A673 (cell line): Measurements from ENCODE around the gene APLNR. TPM values are rescaled to one million over a fixed set of nuclear protein-coding genes. Genes with fewer than 3 reads are reported as not detected.

Experiments
- BruUV-seq: library from RNA; stranded (reverse); fragments of 400-500 nt; replicated peaks from 2 replicates; lab custom pipeline; 2021; lab: Mats Ljungman, UMichigan
- CTCF ChIA-PET: fragments of 300-600 bp; sonication (Branson Sonifier 250); formaldehyde crosslinking; loops from one replicate; lab custom pipeline; 2022; ENCODE audit warnings: antibody characterized with exemption; lab: Charles Lee
- POLR2A ChIA-PET: fragments of 300-600 bp; sonication (Branson Sonifier 250); formaldehyde crosslinking; loops from one replicate; lab custom pipeline; 2022; ENCODE audit warnings: antibody characterized with exemption; ENCODE audit not compliant: low non-redundant PET; lab: Charles Lee
- DNase-seq: peaks from one replicate; pipeline ENCODE4 v3.0.0-alpha.2; 2015; ENCODE audit warnings: low spot score
- H3K27ac ChIP-seq: fragments of 200-600 bp; sonication (generic); 2 replicates; pipeline ENCODE4 v1.5.1; 2016; ENCODE audit warnings: mixed run types, low read depth, mild to moderate bottlenecking, mixed read lengths, antibody characterized with exemption, low read length; ENCODE audit not compliant: poor library complexity, severe bottlenecking
- H3K27me3 ChIP-seq: fragments of 200-600 bp; sonication (generic); replicated peaks from 2 replicates; pipeline ENCODE4 v1.6.1; 2017; ENCODE audit warnings: mixed run types, low read depth, mild to moderate bottlenecking, mixed read lengths, antibody characterized with exemption, low read length; ENCODE audit not compliant: insufficient read depth, poor library complexity
- H3K36me3 ChIP-seq: fragments of 200-600 bp; sonication (generic); 2 replicates; pipeline ENCODE4 v1.6.1; 2016; ENCODE audit warnings: mixed run types, mild to moderate bottlenecking, mixed read lengths, antibody characterized with exemption, low read length; ENCODE audit not compliant: insufficient read depth, poor library complexity, severe bottlenecking
- H3K4me1 ChIP-seq: fragments of 200-600 bp; sonication (generic); 2 replicates; pipeline ENCODE4 v1.6.1; 2017; ENCODE audit warnings: mixed run types, mild to moderate bottlenecking, mixed read lengths, antibody characterized with exemption, low read length; ENCODE audit not compliant: insufficient read depth, poor library complexity, severe bottlenecking
- H3K4me3 ChIP-seq: fragments of 200-600 bp; sonication (generic); 2 replicates; pipeline ENCODE4 v1.5.1; 2016; ENCODE audit warnings: low read depth, mixed run types, mild to moderate bottlenecking, mixed read lengths, low read length; ENCODE audit not compliant: poor library complexity, severe bottlenecking
- H3K9me3 ChIP-seq: fragments of 200-600 bp; sonication (generic); 2 replicates; pipeline ENCODE4 v1.6.1; 2016; ENCODE audit warnings: mixed run types, low read depth, mild to moderate bottlenecking, mixed read lengths, antibody characterized with exemption, low read length; ENCODE audit not compliant: poor library complexity, severe bottlenecking
- CTCF ChIP-seq: fragments of 300-800, 200-600 bp; sonication (generic); conservative IDR thresholded peaks from 2 replicates; pipeline ENCODE4 v1.5.1; 2017; ENCODE audit warnings: low read depth, mild to moderate bottlenecking, antibody characterized with exemption, low read length, moderate library complexity, mixed read lengths
- EZH2 ChIP-seq: fragments of 200-600 bp; sonication (generic); IDR thresholded peaks from 2 replicates; pipeline ENCODE4 v1.6.1; 2017; ENCODE audit warnings: borderline replicate concordance, low read depth, mild to moderate bottlenecking, mixed read lengths, antibody characterized with exemption, low read length; ENCODE audit not compliant: poor library complexity, severe bottlenecking
- intact Hi-C: fragments of 100-400 bp; cut with micrococcal nuclease; formaldehyde crosslinking; loops from one replicate; pipeline ENCODE4 v1.10.0; 2022; ENCODE audit not compliant: unreplicated experiment
- total RNA-seq: library from RNA; stranded (reverse); gene quantifications from 2 replicates; pipeline ENCODE4 v1.2.3, GENCODE V29; 2021

Gene APLNR
- total RNA-seq, 1 experiment from 2014 or later = 0.67 TPM

GRCh38 chr11:57279116-57279515 lies 42.1 kb upstream of the APLNR start:
- TF ChIP-seq CTCF = no peak
- no peak for TF ChIP-seq EZH2
- CTCF ChIA-PET = no interaction called here
- DNase-seq = no peak
- Histone ChIP-seq H3K9me3 (no peaks in the 10 kb centered on the region), H3K36me3 (no peaks in the 10 kb centered on the region), H3K27ac (no peak overlapping the region), H3K27me3 (no peaks in the 10 kb centered on the region), H3K4me1 (peaks cover 7% of the 10 kb centered on the region), H3K4me3 (no peak overlapping the region)
- BruUV-seq = no TSS peak
- POLR2A ChIA-PET = no interaction called here
- intact Hi-C loops = no loop called here

GRCh38 chr11:57278721-57279095 lies 41.7 kb upstream of the APLNR start:
- H3K27ac ChIP-seq = no peak overlapping the region
- peaks cover 7% of the 10 kb centered on the region for H3K4me1 ChIP-seq
- H3K27me3 ChIP-seq = no peaks in the 10 kb centered on the region
- TF ChIP-seq CTCF (no peak), EZH2 (no peak)
- no peaks in the 10 kb centered on the region for H3K36me3 ChIP-seq
- ChIA-PET POLR2A (interaction anchor here (0.6 kb wide), 1 partner anchor 180 kb away, joined by 5 read pairs; no protein-coding TSS in a partner anchor), CTCF (interaction anchor here (0.5 kb wide), 2 partner anchors 29 to 43 kb away, joined by 4 to 5 read pairs; no protein-coding TSS in a partner anchor)
- intact Hi-C loops = no loop called here
- DNase-seq = no peak
- no peaks in the 10 kb centered on the region for H3K9me3 ChIP-seq
- BruUV-seq = no TSS peak
- no peak overlapping the region for H3K4me3 ChIP-seq

GRCh38 chr11:57277845-57278720 lies 41.0 kb upstream of the APLNR start:
- CTCF ChIA-PET = interaction anchor here (0.5 to 1.0 kb wide), 3 partner anchors 27 to 43 kb away, joined by 3 to 5 read pairs (median 4); no protein-coding TSS in a partner anchor
- H3K9me3 ChIP-seq = no peaks in the 10 kb centered on the region
- TF ChIP-seq CTCF = peak; percentile 98
- no peak for TF ChIP-seq EZH2
- H3K4me3 ChIP-seq = peak overlapping the region; percentile 17
- BruUV-seq = no TSS peak
- POLR2A ChIA-PET = interaction anchor here (0.6 kb wide), 1 partner anchor 180 kb away, joined by 5 read pairs; no protein-coding TSS in a partner anchor
- H3K36me3 ChIP-seq = no peaks in the 10 kb centered on the region
- no peak overlapping the region for H3K27ac ChIP-seq
- H3K4me1 ChIP-seq = peaks cover 7% of the 10 kb centered on the region
- intact Hi-C loops = no loop called here
- peak; percentile 86 for DNase-seq
- H3K27me3 ChIP-seq = no peaks in the 10 kb centered on the region
